HG03064 (cell line): ENCODE measurements around the gene MAST4.

Experiments
- ATAC-seq: cut with Tn5 transposase; IDR thresholded peaks from one replicate; pipeline ENCODE4 v1.9.1; 2021; ENCODE audit warnings: low read depth; ENCODE audit not compliant: unreplicated experiment

Gene MAST4

GRCh38 chr5:66644111-66644510, 47.9 kb downstream of the MAST4 start:
- no peak for ATAC-seq

DNA sequence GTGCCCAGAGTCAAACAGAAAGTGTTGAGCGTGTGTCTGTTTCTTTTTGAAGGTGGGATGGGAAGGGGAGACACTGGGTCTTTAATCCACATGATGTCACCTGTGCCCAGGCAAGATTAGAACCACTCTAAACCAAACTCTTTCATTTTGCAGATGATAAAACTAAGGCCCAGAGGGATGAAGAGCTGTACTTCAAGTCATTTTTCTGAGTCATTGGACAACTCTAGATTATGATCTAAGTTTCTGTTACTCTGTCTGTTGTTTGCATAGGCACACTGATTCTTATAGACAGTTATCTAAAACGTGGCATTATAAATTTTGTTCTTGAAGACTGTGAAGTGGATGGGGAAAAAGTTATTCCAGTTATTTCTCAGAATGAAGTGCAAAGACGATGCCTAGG, 48.8 kb downstream of the MAST4 start:
- ATAC-seq, result no peak

DNA sequence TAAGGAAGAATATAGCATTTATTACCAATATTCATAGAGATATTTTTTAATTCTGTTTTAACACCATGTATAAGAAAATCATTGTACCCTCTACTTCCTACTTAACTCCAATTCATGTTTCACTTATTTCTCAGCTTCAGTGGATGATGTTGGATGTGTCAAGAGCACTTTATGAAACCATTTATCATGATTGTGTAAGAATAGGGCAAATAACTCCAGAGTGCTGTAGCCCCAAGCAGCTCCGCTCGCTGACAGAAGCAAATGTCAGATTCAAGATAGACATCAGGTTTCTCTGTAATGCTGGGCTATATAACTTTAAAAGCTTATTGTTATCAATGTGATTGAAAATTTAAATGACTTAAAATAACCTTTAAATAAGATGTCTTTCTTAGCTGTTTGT, 50.4 kb downstream of the MAST4 start:
- ATAC-seq, result no peak

GRCh38 chr5:66647146-66647856, 51.1 kb downstream of the MAST4 start:
- ATAC-seq, result no peak

GRCh38 chr5:66652818-66653217, 56.6 kb downstream of the MAST4 start:
- ATAC-seq, result no peak

- no peak for ATAC-seq
These were observed 57.1 kb downstream of the MAST4 start for GRCh38 chr5:66653325-66653724.

- ATAC-seq, result no peak
These were observed 59.5 kb downstream of the MAST4 start for GRCh38 chr5:66655395-66656324.

DNA sequence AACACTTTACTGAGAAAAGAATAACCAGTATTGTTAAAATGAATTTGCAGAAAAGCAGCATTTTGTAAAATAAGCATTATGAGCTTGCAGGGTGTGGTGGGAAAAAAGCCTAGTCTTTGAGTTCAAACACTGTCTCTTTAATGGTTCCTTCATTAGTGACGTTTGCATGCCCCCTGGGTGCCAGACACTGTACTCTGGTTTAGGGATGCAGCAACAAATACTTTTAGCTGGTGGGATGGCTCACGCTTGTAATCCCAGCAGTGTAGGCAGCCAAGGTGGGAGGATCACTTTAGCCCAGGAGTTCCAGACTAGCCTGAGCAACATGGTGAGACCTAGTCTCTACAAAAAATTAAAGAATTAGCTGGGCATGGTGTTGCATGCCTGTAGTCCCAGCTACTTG, 62.3 kb downstream of the MAST4 start:
- no peak for ATAC-seq

DNA sequence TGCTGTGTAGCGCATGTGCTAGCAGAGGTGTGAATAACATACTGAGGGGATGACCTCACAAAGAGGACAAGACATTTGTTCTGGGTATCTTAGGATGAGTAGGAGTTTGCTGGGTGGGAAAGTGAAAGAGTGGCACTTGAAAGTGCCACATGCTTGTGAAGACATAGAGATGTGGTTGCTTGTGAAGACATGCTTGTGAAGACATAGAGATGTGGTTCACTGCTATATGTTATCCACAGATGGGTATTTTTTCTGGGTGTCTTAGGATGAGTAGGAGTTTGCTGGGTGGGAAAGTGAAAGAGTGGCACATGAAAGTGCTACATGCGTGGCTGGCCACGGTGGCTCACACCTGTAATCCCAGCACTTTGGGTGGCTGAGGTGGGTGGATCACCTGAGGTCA, 63.6 kb downstream of the MAST4 start:
- no peak for ATAC-seq

- no peak for ATAC-seq
These were observed 64.2 kb downstream of the MAST4 start for GRCh38 chr5:66660396-66660795.

- ATAC-seq, result no peak
These were observed 65.0 kb downstream of the MAST4 start for GRCh38 chr5:66661149-66661548.

- no peak for ATAC-seq
These were observed 70.6 kb downstream of the MAST4 start for GRCh38 chr5:66666778-66667177.

- no peak for ATAC-seq
These were observed 73.1 kb downstream of the MAST4 start for GRCh38 chr5:66669086-66669861.

DNA sequence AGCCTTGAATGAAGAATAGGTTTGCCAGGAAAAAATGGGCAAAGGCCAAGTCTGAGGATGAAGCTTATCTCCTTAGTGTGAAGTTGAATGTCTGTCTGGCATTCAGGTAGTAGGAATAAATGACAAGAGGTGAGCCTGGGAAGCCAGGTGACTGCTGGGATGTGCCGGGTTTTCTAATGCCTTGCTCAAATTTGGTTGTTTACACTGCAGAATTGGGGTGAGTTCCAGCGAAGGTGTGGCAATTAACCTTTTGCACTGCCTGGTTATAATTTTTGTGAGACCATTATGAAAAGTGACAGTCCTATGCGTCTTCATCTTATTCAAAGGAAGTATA, 73.6 kb downstream of the MAST4 start:
- ATAC-seq, result no peak

GRCh38 chr5:66671305-66671704, 75.1 kb downstream of the MAST4 start:
- ATAC-seq, result no peak

DNA sequence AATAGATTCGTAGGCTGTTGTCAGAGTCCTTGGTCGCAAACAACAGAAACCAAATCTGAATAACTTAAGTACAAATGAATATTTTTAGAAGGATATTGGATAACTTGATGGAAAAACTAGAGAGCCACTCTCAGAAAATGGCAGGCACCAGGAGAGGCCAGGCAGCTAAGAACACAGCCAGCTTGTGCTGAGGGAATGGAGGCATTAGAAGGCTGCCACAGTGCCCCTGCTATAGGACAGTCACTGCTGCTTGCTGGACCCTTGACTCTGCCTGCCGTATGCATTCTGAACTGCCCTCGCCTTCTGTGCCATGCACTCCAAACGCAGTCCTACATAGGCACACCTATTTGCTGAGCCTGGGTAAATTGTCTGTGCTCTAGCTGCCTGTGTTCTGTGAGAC, 78.6 kb downstream of the MAST4 start:
- ATAC-seq, result no peak

- no peak for ATAC-seq
These were observed 79.2 kb downstream of the MAST4 start for GRCh38 chr5:66675406-66675805.

DNA sequence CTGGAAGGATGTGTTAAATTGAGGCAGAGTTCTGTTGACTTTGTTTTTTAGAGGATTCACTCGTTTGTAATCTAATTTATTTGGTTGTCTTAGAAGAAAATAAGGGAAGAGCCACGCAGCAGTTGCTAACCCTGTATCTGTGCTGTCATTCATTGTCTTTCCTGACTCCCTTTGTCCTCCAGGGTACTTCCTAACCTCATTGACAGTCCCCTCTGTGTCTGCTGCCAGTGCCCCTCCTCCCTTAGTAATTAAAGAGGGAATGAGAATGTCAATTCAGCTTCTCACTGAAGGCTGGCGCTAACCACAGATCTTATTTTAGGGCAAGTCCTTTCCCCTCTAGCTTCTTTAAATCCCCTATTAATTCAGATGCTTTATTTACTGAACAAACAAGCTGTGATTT, 84.0 kb downstream of the MAST4 start:
- ATAC-seq, result no peak

DNA sequence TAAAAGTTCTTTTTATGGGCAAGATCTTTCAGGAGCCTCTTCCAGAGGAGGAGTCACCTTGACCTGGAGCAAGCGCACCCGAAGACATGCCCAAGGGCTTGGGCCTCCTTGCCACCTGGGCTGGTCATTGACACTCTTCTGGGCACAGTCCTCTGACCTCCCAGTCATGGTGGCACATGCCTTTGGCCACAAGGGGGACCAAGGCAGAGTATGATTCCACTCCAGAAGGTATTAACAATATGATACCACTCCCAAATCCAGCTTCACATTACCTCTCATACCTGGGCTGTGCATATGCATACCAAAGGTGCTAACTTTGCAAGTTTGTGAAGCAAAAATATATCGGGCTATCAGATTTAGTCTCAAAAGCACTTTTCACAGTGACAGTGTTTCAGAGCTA, 84.6 kb downstream of the MAST4 start:
- no peak for ATAC-seq

DNA sequence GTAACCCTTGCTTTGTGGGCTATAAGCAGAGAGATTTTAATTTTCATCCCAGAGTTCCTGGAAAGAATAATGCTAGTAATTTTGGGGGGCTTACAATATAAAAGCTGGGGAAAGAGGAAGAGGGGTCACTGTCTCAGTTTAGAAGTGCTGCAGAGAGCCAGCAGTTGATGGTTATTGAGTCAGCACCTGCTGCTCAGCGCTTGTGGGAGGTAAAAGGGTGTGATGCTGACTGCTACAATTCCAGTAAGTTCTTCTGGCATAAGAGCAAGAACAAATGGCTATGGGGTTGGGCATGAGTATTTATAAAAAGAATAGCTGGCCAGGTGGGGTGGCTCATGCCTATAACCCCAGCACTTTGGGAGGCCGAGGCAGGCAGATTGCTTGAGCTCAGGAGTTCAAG, 88.5 kb downstream of the MAST4 start:
- no peak for ATAC-seq

- no peak for ATAC-seq
These were observed 93.5 kb downstream of the MAST4 start for GRCh38 chr5:66689522-66690220.
